ENCODE data around the gene SLC5A7.

The SLC5A7 gene

DNA sequence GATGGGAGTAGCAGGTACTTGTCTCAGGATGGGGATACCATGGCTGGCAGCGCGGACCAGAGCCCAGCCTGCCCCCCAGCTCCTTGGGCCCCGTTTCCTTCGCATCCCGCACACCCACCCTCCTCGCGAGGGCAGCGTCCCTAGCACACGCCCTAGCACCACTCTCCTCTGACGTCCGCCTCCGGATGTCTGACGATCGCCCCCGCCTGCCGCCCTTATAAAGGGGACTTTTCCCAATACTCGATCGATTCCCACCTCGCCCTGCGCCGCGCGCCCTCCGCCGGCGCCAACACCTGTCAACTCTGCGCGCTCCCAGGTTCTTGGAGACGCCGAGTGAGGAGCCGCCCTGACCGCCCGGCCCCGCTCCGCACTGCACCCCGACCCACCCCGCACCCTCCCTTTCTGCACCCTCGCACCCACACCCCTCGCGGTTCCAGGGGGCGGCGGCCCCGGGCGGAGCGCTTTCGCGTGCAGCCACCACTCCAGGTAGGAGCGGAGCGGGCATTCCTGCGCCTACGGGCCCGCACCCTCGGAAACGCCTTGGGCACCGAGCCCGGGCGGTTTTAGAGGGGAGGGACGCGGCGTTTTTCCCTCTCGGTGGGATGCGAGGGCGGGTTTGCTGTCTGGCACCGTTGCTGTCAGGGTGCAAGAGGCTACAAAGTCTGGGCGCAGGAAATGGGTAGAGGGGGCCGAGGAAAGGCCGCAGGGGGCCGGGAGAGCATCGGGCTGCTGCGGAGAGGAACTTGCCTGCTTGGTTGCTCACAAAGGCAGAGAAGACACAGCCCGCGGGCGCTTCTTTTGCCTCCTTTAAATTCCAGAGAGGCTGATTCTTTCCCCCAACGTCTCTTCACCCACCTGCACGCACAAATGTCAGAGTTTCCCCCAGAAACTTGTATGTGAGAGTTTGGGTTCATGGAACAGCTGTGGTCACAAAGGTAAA, at the start of gene SLC5A7:
SLC5A7 (plus strand) TSS at position 247 of the 940 bp plus-strand sequence. CDS start 1,632 bp downstream, outside the sequence.
- DNase-seq, result no peak

DNA sequence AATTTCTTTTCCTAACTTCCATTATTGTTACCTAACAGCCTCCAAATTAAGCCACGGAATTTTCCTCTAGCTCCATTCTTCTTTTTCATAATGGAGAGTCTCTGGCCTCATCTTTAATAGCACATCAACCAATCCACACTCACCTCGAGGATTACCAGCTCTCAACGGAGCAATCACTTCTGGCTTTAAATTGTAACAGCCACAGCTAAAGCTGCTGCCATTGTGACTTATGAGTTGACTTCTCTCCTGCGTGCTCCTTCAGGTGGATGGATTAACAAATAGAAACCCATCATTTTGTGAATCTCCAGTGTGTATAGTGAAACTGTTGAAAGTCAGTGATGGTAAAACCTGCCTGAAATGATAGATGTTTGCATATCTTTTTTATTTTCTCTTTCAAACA, 24.9 kb upstream of the SLC5A7 start:
- DNase-seq, result no peak

DNA sequence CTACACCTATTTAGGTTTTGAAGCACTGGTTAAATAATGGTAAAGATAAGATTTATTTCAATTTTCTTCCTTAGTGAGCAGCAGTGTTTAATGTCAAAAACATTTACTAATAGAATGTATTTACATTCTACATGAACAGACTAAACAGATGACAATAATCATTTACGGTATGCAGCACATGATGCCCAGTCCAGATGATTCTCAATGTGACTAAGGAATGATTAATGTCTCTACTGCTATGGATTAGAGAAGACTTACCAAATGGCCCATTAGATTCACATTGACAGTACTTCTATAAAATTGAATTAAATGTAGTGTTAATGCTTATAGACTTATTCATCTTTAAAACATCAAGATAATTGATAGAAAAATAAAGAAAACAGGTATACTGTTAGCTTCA, 22.1 kb upstream of the SLC5A7 start:
- DNase-seq, result no peak

DNA sequence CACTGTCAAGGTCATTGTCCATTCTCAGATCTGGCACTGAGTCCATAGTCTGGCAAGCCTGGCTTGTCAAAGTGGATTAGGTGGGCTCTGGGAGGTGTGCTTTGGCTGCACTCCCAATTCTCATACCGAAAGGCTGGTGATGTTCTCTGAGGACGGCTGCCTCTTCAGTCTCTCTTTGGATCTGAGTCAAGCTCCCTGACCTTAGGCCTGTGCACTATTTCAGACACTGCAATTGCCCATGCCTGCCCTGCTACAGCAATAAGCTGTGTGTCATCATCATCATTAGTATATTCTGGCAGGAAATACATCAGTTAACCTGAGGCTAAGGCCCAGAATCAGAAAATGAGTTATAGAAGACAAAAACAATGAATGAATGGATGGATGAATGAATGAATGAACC, 1.6 kb upstream of the SLC5A7 start:
- no peak for DNase-seq

DNA sequence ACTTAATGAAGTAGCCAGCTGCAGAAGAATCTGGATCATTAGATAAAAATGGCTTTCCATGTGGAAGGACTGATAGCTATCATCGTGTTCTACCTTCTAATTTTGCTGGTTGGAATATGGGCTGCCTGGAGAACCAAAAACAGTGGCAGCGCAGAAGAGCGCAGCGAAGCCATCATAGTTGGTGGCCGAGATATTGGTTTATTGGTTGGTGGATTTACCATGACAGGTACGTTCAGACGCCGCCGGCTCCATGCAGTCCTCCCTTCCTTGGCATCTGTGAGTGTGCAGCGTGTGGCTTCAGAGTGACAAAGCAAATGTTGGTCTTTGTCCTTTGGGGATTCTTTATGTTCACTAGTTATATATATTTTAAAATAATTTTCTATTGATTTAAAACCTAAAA, 1.8 kb downstream of the SLC5A7 start:
- no peak for DNase-seq

DNA sequence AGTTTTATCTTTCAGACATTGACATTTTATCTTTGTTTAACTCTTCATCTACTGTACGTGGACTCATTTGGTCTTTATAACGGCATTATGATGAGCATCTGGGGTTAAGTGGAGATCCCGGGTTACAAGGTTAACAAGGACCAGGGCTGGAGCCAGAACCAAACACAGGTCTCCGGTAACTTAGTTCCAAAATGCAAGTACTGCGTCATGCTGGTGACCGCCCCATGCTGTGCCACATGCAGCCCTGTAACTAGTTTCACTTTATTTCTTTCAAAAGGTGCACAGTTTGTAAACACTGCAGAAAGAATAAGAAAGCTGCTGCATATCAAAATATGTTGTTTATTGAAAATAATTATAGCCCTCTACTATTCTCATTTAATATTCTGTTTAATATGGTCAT, 3.1 kb downstream of the SLC5A7 start:
- DNase-seq, result no peak

DNA sequence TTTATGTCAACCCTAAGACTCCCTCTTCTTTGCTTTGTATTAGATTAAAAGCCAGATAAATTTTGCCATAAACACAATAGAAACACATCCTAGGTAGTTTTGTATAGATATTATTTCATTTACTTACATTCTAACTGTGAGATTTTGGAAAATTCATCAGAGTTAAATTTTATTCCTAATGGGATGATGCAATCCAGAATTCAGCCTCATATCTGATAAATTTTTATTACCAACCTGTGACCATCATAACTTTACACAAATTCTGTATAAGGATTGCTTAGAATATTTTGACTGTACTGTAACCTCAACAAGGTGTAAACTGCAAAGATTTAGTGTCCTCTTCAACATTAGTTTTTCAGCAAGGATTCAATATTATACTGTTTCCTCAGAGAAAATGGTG, 4.4 kb downstream of the SLC5A7 start:
- no peak for DNase-seq

DNA sequence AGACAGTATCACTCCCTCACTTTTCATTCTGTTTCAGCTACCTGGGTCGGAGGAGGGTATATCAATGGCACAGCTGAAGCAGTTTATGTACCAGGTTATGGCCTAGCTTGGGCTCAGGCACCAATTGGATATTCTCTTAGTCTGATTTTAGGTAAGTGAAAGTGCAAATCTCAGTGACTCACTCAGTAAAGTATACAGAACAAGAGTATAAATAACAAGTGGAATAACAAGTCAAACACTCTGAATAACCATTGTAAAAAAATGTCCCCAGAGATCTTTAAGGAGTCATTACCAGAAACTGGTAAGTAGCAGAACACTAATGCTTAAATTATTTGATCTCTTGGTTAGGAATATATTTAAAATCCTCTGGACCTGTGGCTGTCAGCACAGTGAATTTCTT, 5.7 kb downstream of the SLC5A7 start:
- no peak for DNase-seq

DNA sequence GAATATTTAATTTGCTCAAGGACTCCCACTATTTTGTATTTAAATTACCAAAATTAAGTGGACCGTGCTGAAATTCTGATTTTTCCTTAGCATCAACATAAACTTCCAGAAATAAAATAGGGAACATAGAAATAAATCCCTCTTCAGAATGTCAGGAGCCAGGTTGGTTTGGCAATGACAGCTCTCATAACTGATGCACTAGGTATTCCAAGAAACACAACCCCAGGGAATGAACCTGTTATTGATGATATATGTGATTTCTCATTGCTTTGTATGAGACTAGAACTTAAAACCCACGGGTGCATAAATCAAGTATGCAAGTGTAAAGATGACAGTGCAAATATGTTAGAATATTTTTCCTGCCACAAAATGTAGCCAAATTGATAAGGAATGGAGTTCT, 12.8 kb downstream of the SLC5A7 start:
- DNase-seq, result no peak

DNA sequence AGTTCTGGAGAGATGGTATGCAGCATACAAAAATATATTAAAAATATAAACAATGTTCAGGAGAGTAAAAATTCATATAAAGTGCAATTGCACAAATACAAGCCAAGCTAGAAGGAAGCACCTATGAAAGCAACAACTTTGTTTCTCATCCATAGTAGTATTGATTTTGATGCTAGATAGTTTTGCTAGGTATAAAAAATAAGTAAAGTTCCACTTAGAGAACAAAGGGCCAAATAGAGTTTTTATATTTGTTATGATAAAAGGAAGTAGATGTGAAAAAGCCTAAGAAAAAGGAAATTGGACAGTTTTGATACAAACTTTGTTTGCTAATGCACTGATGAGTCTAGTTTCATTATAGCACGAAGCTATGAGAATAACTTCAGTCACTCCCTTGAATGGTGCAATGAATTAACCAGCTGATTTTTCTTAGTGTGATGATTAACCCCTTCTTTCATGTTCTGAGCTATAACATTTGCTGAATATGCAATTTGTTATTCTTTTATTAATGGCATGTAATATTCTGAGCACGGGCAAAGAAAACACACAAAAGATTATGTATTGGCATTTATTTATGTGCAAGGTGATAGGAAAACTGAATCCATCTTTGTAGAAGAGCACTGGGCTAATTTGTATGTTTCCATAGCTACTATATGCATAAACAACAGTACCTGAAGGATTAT, 24.7 kb downstream of the SLC5A7 start:
- no peak for DNase-seq

DNA sequence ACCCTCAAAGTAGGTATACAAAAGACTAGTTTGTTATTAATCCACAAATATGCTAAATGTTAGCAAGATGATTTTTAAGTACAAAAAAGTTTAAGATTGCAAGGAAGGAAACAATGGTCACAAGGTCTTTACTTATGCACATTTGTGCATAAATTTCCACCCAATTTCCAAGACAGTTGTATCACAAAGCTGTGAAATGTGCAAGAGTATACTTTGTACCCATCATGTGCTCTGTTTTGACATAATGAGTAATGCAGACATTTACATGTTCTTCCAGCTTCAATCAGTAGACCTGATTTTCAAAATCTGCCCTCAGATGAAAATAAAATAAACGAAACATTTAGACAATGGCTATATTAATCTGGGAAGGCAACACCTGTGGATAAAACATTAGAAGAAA, 27.0 kb downstream of the SLC5A7 start:
- DNase-seq, result no peak

DNA sequence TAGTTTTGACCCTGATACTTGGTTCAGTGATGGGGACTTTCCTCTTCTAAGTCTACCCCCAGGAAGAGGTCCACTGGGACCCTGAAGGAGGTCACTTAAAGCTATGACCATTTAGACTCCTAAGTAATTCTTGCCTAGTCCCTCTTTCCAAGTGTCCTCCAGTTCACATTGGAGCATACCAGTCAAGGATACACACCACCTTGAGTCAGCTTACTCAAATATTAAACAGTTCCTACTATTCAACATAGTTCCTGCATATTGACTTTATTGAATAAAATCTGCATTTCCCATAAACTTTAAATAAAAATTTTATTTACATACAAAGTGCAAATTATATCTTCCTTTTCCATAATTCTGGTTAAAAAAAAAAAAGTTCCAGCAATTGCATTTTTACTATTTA, 36.3 kb downstream of the SLC5A7 start:
- DNase-seq, result no peak

DNA sequence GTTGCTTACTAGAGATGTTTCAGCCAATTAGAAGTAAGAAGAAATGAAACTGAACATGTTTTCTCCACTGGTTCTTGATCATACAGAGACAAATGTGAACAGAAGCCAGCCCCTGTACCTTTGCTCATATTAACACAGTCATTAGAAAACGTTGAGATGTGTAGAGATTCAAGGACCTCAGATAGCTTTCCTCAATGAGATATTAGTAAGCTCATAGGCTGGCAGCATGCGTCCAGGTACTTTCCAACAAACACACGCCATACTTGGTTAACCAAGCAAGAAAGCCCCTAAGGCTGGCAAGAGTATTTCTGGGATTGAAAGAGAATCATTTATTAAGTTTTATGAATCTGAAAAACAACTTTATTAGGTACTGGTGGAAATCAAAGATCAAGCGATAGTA, 37.5 kb downstream of the SLC5A7 start:
- DNase-seq, result no peak

DNA sequence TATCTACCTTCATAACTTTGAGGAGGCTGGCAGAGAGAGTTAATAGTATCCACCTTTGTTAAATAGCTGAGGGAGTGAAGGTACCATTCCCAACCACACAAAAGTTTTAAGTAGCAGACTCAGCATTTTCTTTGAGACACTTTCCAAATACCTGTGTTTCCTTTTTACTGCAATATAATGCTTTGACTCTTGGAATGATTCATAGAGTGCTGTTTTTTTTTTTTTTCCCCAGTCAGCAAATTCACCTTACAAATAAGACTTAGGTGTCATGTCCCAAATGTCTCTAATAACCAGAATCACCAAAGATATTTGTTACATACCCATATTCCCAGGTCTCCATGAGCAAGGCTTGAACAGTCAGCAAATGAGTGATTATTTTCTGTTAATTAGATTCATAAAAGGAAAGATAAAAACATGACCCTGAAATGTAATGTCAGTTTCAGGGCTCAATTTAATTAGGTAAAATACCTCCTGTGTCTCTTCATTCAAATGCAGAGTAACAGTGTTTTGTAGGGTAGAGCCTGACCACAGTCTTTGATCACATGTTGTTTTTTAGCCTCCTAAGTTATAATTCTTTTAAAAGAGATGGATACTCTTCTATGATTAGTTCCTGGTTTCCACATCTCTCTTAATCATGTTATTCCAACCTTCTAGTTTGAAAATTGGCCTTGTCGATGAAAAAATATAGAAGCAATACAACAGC, 39.9 kb downstream of the SLC5A7 start:
- DNase-seq, result no peak

DNA sequence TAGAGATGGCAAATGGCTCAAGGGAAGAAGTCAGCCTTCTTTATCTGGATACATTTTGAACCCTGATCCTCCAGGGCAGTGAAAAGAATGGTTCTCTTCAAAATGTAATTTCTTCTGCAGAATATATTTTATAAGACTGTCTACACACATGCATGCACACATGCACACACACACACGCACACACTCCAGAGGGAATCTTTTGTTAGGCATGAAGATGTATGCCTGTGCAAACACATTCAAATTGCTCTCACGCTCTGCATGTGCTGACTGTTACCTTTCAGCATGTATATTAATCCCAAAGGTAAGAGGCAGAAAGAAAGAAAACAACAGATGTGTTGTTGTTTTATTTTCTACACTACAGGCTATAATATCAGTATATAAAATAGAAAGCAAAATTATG, 43.2 kb downstream of the SLC5A7 start:
- DNase-seq, result no peak

DNA sequence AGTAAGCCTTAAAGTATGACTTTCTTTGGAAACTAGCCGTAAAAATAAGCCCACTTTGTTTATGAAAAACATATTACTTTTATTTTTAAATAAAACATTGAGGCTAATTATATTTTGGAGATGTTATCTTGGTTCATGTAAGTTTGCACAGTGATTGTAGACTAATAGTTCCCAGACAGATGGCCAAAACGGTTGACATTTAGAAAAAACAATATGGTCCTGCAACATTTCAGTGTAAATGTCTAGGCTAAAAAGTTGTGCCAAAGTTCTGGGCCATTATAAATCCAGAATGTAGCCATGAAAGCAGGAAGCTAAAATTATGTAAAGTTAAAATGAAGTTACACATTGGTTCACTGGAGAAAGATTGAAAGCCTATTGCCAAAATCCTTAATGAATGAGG, 43.6 kb downstream of the SLC5A7 start:
- no peak for DNase-seq

DNA sequence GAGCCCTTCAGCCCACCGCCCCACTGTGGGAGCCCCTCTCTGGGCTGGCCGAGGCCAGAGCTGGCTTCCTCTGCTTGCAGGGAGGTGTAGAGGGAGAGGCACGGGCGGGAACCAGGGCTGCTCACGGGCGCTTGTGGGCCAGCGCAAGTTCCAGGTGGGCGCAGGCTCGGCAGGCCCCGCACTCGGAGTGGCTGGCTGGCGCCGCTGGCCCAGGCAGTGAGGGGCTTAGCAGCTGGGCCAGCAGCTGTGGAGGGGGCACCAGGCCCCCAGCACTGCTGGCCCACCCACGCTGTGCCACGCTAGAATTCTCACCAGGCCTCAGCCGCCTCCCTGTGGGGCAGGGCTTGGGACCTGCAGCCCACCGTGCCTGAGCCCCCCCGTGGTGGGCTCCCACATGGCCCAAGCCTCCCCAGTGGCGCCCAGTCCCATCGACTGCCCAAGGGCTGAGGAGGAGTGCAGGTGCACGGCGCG, 45.2 kb downstream of the SLC5A7 start:
- no peak for DNase-seq

DNA sequence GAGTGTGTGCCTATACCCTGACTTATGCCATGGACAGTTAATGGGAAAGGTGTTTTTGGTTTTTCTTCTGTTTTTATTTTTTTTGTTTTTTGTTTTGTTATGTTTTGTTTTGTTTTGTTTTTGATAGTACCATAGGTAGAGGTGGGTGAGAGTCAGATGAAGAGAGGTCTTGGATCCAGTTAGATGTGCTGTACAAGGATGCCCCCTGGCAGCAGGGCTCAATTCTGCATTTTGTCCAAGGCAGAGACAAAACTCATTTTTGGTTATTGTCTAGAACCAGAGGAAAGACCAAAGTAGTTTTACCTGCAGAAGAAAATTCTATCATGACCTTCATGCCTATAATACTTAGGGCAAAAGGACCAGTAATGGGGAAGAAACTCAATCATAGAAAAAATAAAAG, 48.5 kb downstream of the SLC5A7 start:
- no peak for DNase-seq

DNA sequence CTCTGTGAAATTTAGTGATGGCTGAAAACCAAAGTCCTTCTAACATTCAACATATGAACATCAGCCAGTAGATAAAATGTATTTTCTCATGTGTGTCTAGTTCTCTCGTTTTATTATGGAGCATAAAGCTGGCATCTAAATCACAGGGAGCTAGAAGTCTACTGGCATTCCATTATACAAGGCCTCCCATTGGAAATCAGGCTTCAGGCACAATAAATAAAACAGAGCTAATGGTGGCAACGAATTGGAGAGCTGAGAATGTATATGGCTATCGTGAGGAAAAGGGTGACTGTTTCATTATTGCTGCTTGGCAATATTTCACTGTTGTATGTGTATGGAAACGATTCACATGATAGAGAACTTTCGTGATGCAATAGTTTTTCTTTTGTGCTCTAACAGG, 62.4 kb downstream of the SLC5A7 start:
- no peak for DNase-seq

DNA sequence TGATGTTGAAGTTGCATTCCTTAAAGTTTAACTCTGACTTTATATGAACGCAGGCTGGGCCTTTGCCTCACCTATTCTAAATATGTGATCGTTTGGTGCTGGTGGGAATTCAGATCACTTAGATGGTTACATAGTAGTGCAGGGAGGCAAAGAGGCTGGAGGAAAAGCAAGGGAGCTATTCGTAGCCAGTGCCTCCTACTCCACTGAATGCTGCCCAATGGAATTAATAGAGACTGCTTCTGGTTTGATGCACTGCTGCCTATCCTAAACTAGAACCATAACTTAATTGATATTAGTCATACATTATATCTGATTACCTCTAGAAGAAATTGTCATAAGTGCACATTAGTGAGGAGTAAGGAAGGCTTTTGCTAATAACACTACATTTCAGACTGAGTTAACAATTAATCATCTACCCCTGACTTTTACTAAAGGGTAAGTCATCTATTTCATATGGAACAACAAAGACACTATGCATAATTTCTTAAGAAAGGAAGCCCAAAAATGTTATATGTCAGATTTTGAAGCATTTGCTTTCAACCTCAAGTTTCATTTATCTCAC, 72.3 kb downstream of the SLC5A7 start:
- no peak for DNase-seq

DNA sequence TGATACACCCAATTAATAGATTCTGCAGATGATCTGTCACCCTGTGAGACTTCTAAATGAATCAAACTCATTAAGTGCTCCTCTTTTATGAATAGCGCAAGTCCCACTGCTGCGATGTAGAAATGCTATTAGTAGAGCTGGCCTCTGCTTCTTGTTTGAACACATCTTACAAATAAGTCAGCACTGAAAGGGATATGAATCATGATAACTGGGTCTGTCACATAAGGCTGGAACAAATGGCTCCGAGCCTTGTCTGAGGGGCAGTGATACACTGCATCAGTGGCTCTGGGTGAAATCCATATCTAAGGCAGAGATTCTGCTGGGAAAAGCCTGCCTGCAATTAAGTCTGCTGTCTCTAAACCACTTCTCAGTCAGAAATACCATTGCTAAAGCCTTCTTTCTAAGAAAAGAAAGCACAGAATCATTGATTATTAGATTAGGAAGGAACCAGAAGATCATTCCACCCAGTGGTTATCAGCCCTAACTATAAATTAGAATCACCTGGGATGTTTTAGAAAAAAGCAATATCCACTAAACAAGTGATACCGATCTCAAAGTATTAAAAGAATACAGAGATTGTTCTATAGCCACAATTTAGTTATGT, 75.2 kb downstream of the SLC5A7 start:
- DNase-seq, result no peak
